HepG2 (cell line): Measurements from ENCODE around the gene PGC. TPM values are rescaled to one million over a fixed set of nuclear protein-coding genes. Genes with fewer than 3 reads are reported as not detected.
A peak's percentile ranks its signal among the peaks of the same experiment; 100 is the strongest.

Source experiments
- ATAC-seq: fragments of 200-7000 bp; cut with Tn5 transposase; 3 replicates; pipeline ENCODE4 v1.9.1; 2020; ENCODE audit warnings: mild to moderate bottlenecking, moderate library complexity
- BruUV-seq: library from RNA; stranded (reverse); fragments of 400-500 nt; replicated peaks from 2 replicates; lab custom pipeline; 2021; lab: Mats Ljungman, UMichigan
- CTCF ChIA-PET: fragments of 300-600 bp; formaldehyde crosslinking; extraction: SDS; loops from one replicate; lab custom pipeline; 2021; ENCODE audit warnings: low total read pairs, inconsistent platforms, low intra/inter-chr PET ratio; lab: Yijun Ruan, JAX
- POLR2A ChIA-PET: fragments of 350-600 bp; sonication (Branson Sonifier 250); formaldehyde crosslinking; loops from one replicate; lab custom pipeline; 2020; ENCODE audit warnings: antibody characterized with exemption, inconsistent platforms; lab: Yijun Ruan, JAX
- DNase-seq: peaks from one replicate; pipeline ENCODE4 v3.0.0-alpha.2; 2015; ENCODE audit warnings: low spot score
- FAIRE-seq: peaks from 3 replicates; lab custom pipeline; 2011; peaks lifted over from hg19 to GRCh38; lab: Jason Lieb, UNC
- H2AFZ ChIP-seq: one replicate; pipeline ENCODE4 v1.6.1; 2011; ENCODE audit warnings: low read length, inconsistent platforms
- H3K27ac ChIP-seq: fragments of 300-600 bp; 3 replicates; pipeline ENCODE4 v1.8.0; 2011; ENCODE audit warnings: mixed run types, mild to moderate bottlenecking, mixed read lengths, low read length, inconsistent platforms; ENCODE audit not compliant: insufficient read depth; ENCODE audit errors: extremely low read length
- H3K27me3 ChIP-seq, 2 experiments: fragments of 200-600 bp in 1 of 2; 2 replicates in 1 of 2; 3 replicates in 1 of 2; pipeline versions ENCODE4 v1.6.0 to v1.8.0; 2011; ENCODE audit warnings: low read length in 2 of 2, mild to moderate bottlenecking in 2 of 2, moderate library complexity in 2 of 2, inconsistent platforms in 1 of 2; ENCODE audit not compliant: insufficient read depth in 2 of 2, control insufficient read depth in 1 of 2
- H3K36me3 ChIP-seq, 2 experiments: fragments of 200-600 bp in 1 of 2; replicated peaks in 1 of 2; 2 replicates in 1 of 2; 3 replicates in 1 of 2; pipeline versions ENCODE4 v1.5.1 to v1.8.0; 2011; ENCODE audit warnings: low read length in 2 of 2, inconsistent platforms in 1 of 2; ENCODE audit not compliant: insufficient read depth in 2 of 2, control insufficient read depth in 1 of 2
- H3K4me1 ChIP-seq: 2 replicates; pipeline ENCODE4 v1.5.1; 2012; ENCODE audit warnings: low read length, inconsistent platforms; ENCODE audit not compliant: insufficient read depth
- H3K4me2 ChIP-seq: 2 replicates; pipeline ENCODE4 v1.6.0; 2011; ENCODE audit warnings: low read depth, low read length, inconsistent platforms
- H3K4me3 ChIP-seq, 3 experiments: fragments of 200-600 bp in 1 of 3; sonication (generic), shearing (Covaris generic) in 1 of 3; replicated peaks in 1 of 3; 2 replicates each; pipeline ENCODE4 v1.5.1; 2011 to 2016; ENCODE audit warnings: low read length in 3 of 3, inconsistent platforms in 2 of 3, low read depth in 2 of 3, mild to moderate bottlenecking in 2 of 3, control low read depth in 1 of 3, mixed read lengths in 1 of 3; ENCODE audit not compliant: insufficient read depth in 1 of 3
- H3K79me2 ChIP-seq: one replicate; pipeline ENCODE4 v1.6.1; 2011; ENCODE audit warnings: low read length, inconsistent platforms; ENCODE audit not compliant: insufficient read depth
- H3K9ac ChIP-seq: 2 replicates; pipeline ENCODE4 v1.6.0; 2011; ENCODE audit warnings: mild to moderate bottlenecking, low read depth, low read length, inconsistent platforms; ENCODE audit not compliant: insufficient read depth
- H3K9me3 ChIP-seq: 2 replicates; pipeline ENCODE4 v1.5.1; 2012; ENCODE audit warnings: mild to moderate bottlenecking, low read length
- H4K20me1 ChIP-seq: 2 replicates; pipeline ENCODE4 v1.6.0; 2011; ENCODE audit warnings: inconsistent platforms, mild to moderate bottlenecking, low read length, moderate library complexity; ENCODE audit not compliant: insufficient read depth
- CEBPB ChIP-seq: IDR thresholded peaks from 2 replicates; pipeline ENCODE4 v1.6.1; 2011; ENCODE audit warnings: low read depth, low read length, improper control_type of control experiment, borderline replicate concordance
- DNMT3B ChIP-seq: conservative IDR thresholded peaks from 2 replicates; pipeline ENCODE4 v1.6.1; 2016; ENCODE audit warnings: missing biosample characterization, control low read depth
- MEIS2 ChIP-seq: sonication (generic); formaldehyde crosslinking; IDR thresholded peaks from 2 replicates; pipeline ENCODE4 v1.9.0; 2021; ENCODE audit warnings: mild to moderate bottlenecking, missing genetic modification reagents
- MXI1 ChIP-seq: IDR thresholded peaks from 3 replicates; pipeline ENCODE4 v1.6.1; 2012; ENCODE audit warnings: low read depth, low read length, inconsistent platforms, borderline replicate concordance
- NFIB ChIP-seq: sonication (generic); formaldehyde crosslinking; IDR thresholded peaks from 2 replicates; pipeline ENCODE4 v1.9.0; 2021; ENCODE audit warnings: missing genetic modification reagents, mild to moderate bottlenecking, borderline replicate concordance
- PATZ1 ChIP-seq: sonication (generic); formaldehyde crosslinking; IDR thresholded peaks from 2 replicates; pipeline ENCODE4 v1.4.0; 2020; ENCODE audit warnings: missing genetic modification reagents
- POLR2G ChIP-seq: fragments of 200-400 bp; formaldehyde crosslinking; IDR thresholded peaks from 2 replicates; pipeline ENCODE4 v1.6.1; 2018; ENCODE audit warnings: mild to moderate bottlenecking, low read depth, low read length, moderate library complexity
- RBM39 ChIP-seq: fragments of 200-400 bp; formaldehyde crosslinking; IDR thresholded peaks from one replicate; pipeline ENCODE4 v1.6.1; 2018; ENCODE audit warnings: antibody characterized with exemption, mild to moderate bottlenecking, low read depth, low read length; ENCODE audit not compliant: poor library complexity, severe bottlenecking
- RFX1 ChIP-seq: fragments of 450-650 bp; IDR thresholded peaks from 2 replicates; pipeline ENCODE4 v1.6.1; 2017
- TFAP4 ChIP-seq: sonication (generic); IDR thresholded peaks from 2 replicates; pipeline ENCODE4 v1.6.1; 2016; ENCODE audit warnings: low read depth, borderline replicate concordance
- ZBTB46 ChIP-seq: sonication (generic); formaldehyde crosslinking; IDR thresholded peaks from 2 replicates; pipeline ENCODE4 v1.4.0; 2020; ENCODE audit warnings: mild to moderate bottlenecking, missing genetic modification reagents, borderline replicate concordance
- ZFP37 ChIP-seq: sonication (generic); formaldehyde crosslinking; IDR thresholded peaks from 2 replicates; pipeline ENCODE4 v1.4.0; 2020; ENCODE audit warnings: missing genetic modification reagents, borderline replicate concordance
- ZNF580 ChIP-seq: IDR thresholded peaks from 2 replicates; pipeline ENCODE4 v1.6.1; 2016; ENCODE audit warnings: low read depth, borderline replicate concordance
- ZNF747 ChIP-seq: sonication (generic); formaldehyde crosslinking; IDR thresholded peaks from 2 replicates; pipeline ENCODE4 v1.8.1; 2023; ENCODE audit warnings: missing genetic modification reagents, mild to moderate bottlenecking, borderline replicate concordance
- ZNF792 ChIP-seq: IDR thresholded peaks from 2 replicates; pipeline ENCODE4 v1.6.1; 2016
- WGBS: methylation state at CpG from one replicate; pipeline ENCODE4 v1.1.6; 2017; ENCODE audit warnings: low lambda C conversion rate; 5-methylcytosine and 5-hydroxymethylcytosine counted together
- in situ Hi-C: cut with HindIII; loops from 2 replicates; pipeline ENCODE4 v1.10.0; 2017; ENCODE audit warnings: low pct_unique_long_range_greater_than_20kb; ENCODE audit not compliant: extremely low pct_ligation_motif_present
- intact Hi-C: fragments of 100-400 bp; cut with micrococcal nuclease; formaldehyde crosslinking; loops from one replicate; pipeline ENCODE4 v1.10.0; 2022; ENCODE audit not compliant: unreplicated experiment
- polyA plus RNA-seq, 8 experiments: library from polyadenylated mRNA; depleted of rRNA in 3 of 8; stranded (reverse) in 7 of 8; unstranded in 1 of 8; fragments of >200 nt; fragmentation: Illumina TruSeq in 4 of 8; extraction: Trizol in 4 of 8; gene quantifications; 2 replicates each; pipeline versions ENCODE4 v1.2.1 to v1.2.3, GENCODE V29; 2011 to 2016; ENCODE audit warnings: low read depth in 4 of 8, missing spikeins in 1 of 8, mixed read lengths in 1 of 8; ENCODE audit not compliant: insufficient read depth in 1 of 8
- total RNA-seq, 5 experiments: library from RNA; depleted of rRNA; stranded (reverse); fragments of >200 nt; fragmentation: Illumina TruSeq; extraction: Trizol; gene quantifications; 2 replicates each; pipeline ENCODE4 v1.2.3, GENCODE V29; 2016; ENCODE audit warnings: low read depth in 1 of 5

The PGC gene
- total and polyA plus RNA-seq, 2 of the 13 experiments (the other 11 are each of a cell fraction or from before 2014, with no cell fraction given), result 426 to 502 TPM

- Histone ChIP-seq H2AFZ (no peak overlapping the region), H3K36me3 (no peaks in the 10 kb centered on the region), H3K4me1 (peaks cover 62% of the 10 kb centered on the region), H3K27ac (no peak overlapping the region), H3K79me2 (peaks cover 5% of the 10 kb centered on the region), H3K9me3 (no peaks in the 10 kb centered on the region), H3K4me2 (peak overlapping the region; percentile 87), H3K27me3 (no peaks in the 10 kb centered on the region; a peak in 1 of 5 replicates), H3K4me3 (peak overlapping the region; percentile 51 to 83 (median 76); a peak in 5 of 6 replicates), H3K9ac (peak overlapping the region; percentile 73), H4K20me1 (no peaks in the 10 kb centered on the region)
- ATAC-seq (no peak), FAIRE-seq (no peak), DNase-seq (no peak)
- ChIA-PET CTCF (no interaction called here), POLR2A (interaction anchor here (1.1 to 10.4 kb wide), 12 partner anchors 9 to 54 kb away, joined by 4 to 120 read pairs (median 18); partner anchors contain the start of genes FRS3, PGC and TOMM6)
- BruUV-seq, result no TSS peak
- intact Hi-C loops, result loop anchor here (1.0 kb wide), 2 partner anchors 26 to 189 kb away; partner anchors contain the start of genes BYSL and MED20
- 72% methylated on average over 4 of the region's 8 CpGs for WGBS
- in situ Hi-C loops, result no loop called here
- peak; percentile 32; the same call in 1 of the 2 replicates for TF ChIP-seq TFAP4
- TF ChIP-seq POLR2G, result no peak
- peak; percentile 2 for TF ChIP-seq RBM39
- peak; percentile 34; the same call in 1 of the 2 replicates for TF ChIP-seq MEIS2 (CRISPR knock-in tag)
- no peak for TF ChIP-seq MXI1
- TF ChIP-seq DNMT3B (CRISPR knock-in tag), result no peak
- peak; percentile 20; the same call in 1 of the 2 replicates for TF ChIP-seq PATZ1 (CRISPR knock-in tag)
- no peak for TF ChIP-seq CEBPB
- TF ChIP-seq ZNF747 (CRISPR knock-in tag), result no peak
- TF ChIP-seq NFIB (CRISPR knock-in tag), result no peak
- TF ChIP-seq ZNF580, result no peak
- TF ChIP-seq ZNF792 (CRISPR knock-in tag), result no peak
- no peak for TF ChIP-seq ZBTB46
- no peak for TF ChIP-seq RFX1
- no peak for TF ChIP-seq ZFP37 (CRISPR knock-in tag)
Measured at GRCh38 chr6:41732591-41733359, 14.4 kb downstream of the PGC start.
